GM19438 (cell line): Measurements from ENCODE around the gene MSI1.

Experiments used
- ATAC-seq: cut with Tn5 transposase; IDR thresholded peaks from one replicate; pipeline ENCODE4 v1.9.1; 2021; ENCODE audit warnings: low read depth; ENCODE audit not compliant: unreplicated experiment

MSI1 gene

GRCh38 chr12:120368789-120369602, at the start of gene MSI1:
TSS of gene MSI1 (minus strand) at chr12:120369164. CDS start at chr12:120369091, 73 bp downstream.
- no peak for ATAC-seq

- ATAC-seq = no peak
These were observed 49.1 kb upstream of the MSI1 start for GRCh38 chr12:120417917-120418580.

DNA sequence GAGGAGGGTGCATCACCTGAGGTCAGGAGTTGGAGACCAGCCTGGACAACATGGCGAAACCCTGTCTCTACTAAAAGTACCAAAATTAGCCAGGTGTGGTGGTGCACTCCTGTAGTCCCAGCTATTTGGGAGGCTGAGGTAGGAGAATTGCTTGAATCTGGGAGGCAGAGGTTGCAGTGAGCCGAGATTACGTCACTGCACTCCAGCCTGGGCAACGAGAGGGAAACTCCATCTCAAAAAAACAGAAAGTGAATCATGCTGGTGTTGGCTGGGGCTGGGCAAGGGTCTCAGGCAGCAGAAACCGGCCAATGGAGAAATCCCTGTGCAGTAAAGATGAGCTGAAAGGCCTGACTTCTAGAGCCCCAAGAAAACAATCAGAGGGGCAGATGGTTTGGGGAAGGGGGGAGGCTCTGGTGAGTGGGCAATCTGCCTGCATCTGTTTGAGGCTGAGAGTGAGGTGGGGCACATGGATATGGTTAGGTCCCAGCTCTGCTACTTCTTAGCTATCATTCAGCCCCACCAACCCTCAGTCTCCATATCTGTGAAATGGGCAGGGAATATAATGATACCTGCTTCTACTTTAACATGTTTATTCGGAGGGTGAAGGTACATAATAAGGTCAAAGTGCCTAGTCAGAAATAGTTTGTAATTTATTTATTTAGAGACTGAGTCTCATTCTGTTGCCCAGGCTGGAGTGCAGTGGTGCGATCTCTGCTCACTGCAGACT, 47.7 kb upstream of the MSI1 start:
- no peak for ATAC-seq

- ATAC-seq = no peak
These were observed 45.1 kb upstream of the MSI1 start for GRCh38 chr12:120413901-120414695.

DNA sequence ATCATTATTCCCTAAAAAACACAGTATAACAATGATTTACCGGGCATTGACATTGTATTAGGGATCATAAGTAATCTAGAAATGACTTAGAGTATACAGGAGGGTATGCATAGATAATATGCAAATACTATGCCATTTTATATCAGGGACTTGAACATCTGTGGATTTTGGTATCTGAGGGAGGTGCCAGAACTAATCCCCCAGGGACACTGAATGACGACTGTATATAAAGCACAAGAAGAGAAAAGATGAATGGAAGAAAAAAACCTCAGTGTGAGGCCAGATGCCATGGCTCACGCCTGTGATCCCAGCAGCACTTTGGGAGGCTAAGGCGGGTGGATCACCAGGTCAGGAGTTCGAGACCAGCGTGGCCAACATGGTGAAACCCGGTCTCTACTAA, 43.5 kb upstream of the MSI1 start:
- no peak for ATAC-seq

DNA sequence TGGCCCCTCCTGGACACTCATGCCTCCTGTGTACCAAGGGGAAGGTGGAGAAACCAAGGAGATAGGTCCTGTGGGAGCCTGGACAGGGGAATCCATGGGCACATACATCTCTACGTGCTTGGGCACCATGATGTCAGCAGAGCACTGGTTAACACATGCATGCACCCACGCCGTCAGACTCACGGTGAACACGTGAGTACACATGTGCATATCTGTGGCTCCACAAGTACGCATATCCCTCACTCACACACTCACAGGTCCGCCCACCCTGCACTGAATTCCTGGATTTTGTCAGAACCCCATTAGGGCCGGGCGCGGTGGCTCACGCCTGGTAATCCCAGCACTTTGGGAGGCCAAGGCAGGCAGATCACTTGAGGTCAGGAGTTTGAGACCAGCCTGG, 39.8 kb upstream of the MSI1 start:
- no peak for ATAC-seq

DNA sequence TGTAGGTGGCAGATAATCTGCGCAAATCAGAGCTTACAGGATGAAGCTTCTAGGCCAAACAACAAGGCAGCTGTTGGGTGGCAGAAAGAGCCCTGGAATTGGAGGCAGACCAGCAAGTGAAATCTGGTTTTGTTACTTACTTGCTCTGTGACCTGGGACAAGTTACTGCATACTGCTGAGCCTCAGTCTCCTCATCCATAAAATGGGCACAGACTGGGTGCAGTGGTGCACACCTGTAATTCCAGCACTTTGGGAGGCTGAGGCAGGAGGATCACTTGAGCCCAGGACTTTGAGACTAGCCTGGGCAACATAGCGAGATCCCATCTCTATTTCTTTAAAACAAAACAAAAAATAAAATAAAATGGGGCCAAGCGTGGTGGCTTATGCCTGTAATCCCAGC, 37.6 kb upstream of the MSI1 start:
- ATAC-seq = no peak

DNA sequence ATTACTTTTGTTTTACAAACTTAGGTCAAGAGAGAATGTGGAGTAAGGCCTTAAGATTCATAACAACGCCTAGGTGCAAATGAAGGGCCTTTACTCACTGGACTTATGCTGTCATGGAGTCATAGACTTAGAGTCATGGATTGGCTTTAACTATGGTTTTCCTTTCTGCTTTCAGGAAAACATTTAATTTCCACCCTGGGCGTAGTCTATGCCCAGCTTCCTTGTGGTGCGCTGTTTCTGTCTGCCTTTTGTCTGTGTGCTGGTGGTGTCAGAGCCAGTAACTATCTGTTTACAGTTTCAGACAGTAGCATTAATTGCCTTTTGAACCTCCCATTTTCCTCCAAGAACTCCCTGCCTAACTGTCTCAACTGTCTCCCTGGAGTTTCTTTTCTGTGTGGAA, 37.1 kb upstream of the MSI1 start:
- no peak for ATAC-seq

- no peak for ATAC-seq
These were observed 35.3 kb upstream of the MSI1 start for GRCh38 chr12:120404271-120404670.

- no peak for ATAC-seq
These were observed 34.9 kb upstream of the MSI1 start for GRCh38 chr12:120403869-120404268.

DNA sequence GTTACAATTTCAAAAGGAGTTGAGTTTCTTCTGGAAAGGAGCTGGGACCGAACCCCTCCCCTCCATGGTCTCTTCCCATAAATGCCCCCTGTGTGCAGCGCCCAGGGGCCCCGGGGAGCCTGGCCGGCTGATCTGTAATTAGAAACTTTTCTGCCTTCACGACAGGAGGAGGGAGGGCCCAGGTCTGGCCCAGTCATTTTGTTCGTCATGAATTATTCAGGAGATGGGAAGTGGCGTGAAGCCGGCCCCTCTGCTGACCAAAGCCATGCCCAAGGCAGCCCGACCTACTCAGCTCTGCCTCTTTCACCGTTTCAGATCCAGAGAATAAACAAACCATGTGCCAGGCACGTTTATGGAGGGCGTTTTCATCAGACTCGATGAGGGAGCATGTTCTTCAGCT, 33.3 kb upstream of the MSI1 start:
- no peak for ATAC-seq

DNA sequence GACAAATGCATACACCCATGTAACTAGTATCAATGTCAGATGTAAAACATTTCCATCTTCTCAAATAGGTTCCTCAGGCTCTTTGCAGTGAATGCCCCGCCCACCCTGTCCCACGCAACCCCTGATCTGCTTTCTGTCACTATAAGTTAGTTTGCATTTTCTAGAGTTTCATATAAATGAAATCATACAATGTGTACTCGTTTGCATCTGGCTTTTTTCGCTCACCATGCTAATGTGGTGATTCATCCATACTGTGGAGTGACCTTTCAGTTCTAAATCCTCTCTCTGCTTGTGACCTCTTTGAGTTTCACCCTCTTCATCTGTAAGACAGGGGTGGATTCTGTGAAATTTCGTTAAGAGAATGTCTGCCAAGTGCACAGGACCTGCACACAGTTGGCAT, 30.6 kb upstream of the MSI1 start:
- no peak for ATAC-seq

DNA sequence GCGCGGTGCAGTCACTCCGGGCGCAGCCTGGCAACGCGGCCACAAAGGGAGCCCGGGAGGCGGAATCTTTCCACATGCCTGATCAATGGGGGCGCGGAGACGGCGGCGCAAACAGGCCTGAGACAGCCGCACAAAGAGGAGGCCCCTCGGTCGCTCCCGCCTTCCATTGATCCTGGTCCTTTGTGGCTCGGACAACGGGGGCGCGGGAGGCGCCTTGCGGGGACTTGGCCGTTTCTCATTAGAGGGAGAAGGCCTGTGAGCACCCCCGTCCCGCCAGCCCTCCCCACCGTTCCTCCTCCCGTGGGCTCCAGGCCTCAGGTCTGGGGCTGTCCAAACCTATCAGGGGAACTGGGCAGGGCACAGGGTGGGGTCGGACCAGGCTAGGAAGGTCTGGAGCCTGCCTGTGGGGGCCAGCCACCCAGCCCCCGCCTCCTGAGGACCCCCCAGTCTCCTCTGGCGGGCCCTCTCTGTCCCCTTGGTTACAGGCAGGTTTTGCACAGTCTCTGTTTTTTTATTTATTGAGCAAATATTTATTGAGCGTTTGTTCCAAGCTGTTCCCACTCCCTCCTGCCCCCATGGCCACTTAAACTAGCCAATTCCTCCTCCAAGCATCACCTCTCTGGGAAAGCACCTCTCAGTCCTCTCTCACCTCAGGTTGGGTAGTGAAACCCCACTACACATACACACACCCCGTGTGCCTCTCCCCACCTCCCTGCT, 29.0 kb upstream of the MSI1 start:
- no peak for ATAC-seq

GRCh38 chr12:120394483-120395367, 25.8 kb upstream of the MSI1 start:
- ATAC-seq = no peak

DNA sequence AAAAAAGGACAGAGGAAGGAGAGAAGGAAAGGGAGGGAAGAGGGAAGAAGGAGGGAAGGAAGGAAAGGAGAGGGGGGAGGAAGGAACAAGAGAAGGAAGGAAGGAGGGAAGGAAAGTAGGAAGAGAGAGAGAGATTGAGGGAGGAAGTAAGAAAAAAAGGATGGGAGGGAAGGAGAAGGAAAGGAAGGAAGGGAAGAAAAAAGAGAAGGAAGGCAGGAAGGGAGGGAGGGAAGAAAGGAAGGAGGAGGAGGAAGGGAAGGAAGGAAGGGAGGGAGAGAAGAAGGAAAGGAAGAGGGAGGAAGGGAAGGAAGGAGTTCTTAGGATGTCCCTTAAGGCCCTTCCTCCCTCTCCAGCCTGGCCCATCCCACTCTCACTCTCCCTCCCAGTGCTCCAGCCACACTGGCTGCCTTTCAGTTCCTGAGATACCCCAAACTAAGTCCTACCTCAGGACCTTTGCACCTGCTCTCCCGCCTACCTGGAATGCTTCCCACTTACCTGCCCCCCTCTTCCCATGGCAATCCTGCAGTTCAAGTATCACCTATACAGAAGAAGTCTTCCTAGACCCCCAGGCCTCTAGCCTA, 21.7 kb upstream of the MSI1 start:
- no peak for ATAC-seq

- ATAC-seq = no peak
These were observed 19.9 kb upstream of the MSI1 start for GRCh38 chr12:120388691-120389481.

DNA sequence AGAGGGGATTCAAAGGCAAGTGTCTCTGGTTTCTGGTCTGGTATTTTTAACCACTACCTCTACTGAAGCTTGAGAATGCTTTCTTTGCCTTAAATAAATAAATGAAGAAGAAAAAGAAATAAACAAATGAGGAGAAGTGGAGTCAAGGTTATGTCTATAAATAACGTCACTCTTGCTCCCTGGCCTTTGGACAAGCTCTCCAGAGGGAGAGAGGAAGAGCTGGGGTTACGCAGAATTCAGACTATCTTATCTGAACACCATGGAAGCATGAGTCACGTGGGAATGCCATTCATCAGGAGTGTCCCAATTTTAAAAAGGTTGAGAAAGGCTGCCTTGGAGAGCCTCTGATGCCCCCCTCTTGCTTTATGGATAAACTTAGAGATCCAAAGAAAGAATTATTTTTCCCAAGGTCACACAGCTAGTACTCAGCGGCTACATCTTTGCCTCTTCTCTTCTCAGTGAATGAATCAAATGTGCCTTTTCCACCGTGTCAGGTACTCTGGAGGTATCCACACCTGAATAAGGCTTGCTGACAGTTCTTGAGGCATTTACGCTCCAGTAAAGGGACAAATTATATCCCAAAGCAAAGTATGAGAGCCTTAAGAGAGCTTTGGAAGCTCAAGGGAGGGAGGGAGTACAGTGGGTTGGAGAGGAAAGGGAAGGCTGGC, 12.9 kb upstream of the MSI1 start:
- no peak for ATAC-seq
